Activated CD4-positive, alpha-beta T cell treated with anti-CD3 and anti-CD28 coated beads for 4 hours (primary cell): Measurements from ENCODE around the gene HSD3B7.
A peak's percentile ranks its signal among the peaks of the same experiment; 100 is the strongest.

Source experiments
- DNase-seq, 2 donors: peaks; one replicate each; pipeline ENCODE4 v3.0.0-alpha.2; 2020

The HSD3B7 gene

DNA sequence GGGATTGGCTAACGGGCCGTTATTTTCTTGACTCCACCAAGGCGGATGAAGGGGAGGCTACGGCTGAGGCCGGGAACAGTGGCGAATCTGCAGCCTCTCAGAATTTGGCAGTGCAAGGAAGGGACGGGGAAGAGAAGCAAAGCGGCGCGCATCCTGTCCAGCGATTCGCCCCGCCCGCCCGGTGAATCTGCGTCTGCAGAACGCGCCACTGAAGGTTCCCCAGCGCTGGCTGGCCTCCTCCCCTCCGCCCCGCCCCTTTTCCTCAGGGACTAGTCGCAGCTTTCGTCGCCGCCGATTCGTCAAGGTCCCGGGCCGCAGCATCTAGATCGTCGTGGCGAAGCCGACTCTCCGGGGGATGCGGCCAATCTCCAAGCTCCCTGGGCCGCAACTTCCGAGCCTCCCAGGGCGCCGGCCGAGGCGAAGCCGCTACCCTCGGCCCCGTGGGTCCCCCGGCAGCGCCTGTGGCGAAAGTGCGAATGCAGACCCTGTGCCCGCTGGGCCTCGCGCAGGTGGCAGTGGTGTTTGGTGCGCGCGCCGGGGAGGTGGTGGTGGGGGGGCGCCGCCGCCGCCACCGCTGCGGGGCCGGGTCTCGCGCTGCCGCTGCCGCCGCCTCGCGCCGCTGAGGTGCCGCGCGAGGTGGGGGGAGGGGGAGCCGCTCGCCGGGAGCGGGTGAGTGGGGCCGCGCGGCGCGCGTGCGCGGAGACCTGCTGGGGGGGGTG, 27.4 kb upstream of the HSD3B7 start, which contains the start of gene SETD1A:
Gene SETD1A (plus strand): TSS at position 299 of the 719 bp plus-strand sequence. CDS start 978 bp downstream, outside the sequence.
- DNase-seq: peak; percentile 97 to 99

DNA sequence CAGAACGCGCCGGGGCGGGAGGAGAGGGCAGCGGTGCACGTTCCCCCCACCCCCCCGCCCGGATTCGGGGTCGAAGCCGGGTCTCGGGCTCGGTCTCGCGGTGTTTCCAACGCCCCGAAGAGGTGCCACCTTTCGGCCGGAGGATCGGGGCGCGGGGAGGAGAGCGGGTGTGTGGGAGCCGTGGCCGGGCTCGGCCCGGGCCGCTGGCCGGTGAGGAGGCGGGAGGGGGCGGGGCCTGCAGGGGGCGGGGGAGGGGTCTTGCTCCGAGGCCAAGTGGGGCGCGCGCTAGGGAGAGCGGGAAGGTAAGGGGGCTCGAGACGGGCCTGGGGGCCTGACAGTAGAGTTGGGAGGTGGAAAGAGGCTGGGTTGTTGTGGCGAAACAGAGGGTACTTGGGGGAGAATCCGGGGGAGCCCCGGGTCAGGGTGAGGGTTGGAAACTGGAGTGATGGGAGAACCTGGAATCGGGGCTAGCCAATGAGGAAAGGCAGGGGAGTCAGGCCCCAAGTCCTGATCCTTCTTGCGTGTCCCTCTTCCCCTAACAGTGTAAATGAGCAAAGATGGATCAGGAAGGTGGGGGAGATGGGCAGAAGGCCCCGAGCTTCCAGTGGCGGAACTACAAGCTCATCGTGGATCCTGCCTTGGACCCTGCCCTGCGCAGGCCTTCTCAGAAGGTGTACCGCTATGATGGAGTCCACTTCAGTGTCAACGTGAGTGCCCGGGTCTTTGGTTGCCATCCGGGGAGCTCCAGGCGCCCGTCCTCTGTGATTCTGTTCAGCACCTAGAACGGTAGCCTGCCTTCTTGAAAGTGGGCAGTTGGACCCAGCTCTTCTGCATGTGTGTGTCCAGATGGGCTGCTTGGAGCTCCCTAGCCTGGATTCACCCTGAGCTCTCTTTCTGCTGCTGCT, 26.6 kb upstream of the HSD3B7 start:
- DNase-seq: peak in 1 of 2 donors; percentile 60

DNA sequence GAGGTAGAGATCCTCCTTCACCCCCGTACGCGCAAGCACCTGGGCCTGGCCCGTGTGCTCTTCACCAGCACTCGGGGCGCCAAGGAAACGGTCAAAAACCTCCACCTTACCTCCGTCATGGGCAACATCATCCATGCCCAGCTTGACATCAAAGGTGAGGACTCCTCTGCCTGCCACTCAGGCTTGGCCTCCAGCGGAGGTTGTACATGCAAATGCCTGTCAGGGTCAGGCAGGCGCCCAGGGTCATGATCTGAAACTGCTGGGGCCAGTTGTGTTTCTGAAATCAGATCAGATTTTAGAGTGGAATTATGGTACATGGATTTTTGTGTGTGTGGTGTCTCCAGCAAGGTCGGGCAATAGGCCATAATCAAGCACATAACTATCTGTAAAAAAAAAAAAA, 23.6 kb upstream of the HSD3B7 start:
- DNase-seq: no peak

DNA sequence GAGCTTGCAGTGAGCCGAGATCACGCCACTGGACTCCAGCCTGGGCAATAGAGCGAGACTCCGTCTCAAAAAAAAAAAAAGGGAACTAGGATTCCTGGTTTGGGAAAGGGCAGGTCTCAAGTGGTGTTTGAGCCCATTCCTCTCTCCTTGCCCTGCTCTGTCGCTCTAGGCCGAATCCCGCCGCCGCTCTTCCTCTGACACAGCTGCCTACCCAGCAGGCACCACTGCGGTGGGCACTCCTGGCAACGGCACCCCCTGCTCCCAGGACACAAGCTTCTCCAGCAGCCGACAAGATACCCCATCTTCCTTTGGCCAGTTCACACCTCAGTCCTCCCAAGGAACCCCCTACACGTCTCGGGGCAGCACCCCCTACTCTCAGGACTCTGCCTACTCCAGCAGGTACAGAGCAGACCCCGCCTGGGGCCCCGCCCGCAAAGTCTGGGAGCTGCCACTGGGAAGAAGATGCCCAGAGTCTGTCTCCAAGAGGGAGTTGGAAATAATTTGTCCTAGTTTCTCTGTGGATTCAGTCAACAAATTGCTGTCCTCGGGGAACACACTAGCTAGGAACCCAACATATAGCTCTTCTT, 21.0 kb upstream of the HSD3B7 start:
- DNase-seq: no peak

DNA sequence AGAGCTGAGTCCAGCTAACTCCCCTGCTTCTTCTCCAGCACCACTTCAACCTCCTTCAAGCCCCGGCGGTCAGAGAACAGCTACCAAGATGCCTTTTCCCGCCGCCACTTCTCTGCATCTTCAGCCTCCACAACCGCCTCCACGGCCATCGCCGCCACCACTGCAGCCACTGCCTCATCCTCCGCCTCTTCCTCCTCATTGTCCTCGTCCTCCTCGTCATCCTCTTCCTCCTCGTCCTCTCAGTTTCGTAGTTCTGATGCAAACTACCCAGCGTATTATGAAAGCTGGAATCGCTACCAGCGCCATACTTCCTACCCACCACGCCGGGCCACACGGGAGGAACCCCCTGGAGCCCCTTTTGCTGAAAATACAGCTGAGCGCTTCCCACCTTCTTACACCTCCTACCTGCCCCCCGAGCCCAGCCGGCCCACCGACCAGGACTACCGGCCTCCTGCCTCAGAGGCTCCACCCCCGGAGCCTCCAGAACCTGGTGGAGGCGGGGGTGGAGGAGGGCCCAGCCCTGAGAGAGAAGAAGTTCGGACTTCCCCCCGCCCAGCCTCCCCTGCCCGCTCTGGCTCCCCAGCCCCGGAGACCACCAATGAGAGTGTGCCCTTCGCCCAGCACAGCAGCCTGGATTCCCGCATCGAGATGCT, 20.3 kb upstream of the HSD3B7 start:
- DNase-seq: no peak

DNA sequence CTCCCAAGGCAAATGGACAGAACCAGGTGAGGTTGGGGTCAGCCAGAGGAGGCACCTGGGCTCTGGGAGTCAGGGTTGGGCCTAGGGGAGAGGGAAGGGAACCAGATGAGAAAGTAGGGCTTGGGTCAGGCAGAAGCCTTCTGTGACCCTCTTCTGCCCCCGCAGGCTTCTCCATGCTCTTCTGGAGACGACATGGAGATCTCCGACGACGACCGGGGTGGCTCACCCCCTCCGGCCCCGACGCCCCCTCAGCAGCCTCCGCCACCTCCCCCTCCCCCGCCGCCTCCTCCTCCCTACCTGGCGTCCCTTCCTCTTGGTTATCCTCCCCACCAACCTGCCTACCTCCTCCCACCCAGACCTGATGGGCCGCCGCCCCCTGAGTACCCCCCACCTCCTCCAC, 19.6 kb upstream of the HSD3B7 start:
- DNase-seq: no peak

DNA sequence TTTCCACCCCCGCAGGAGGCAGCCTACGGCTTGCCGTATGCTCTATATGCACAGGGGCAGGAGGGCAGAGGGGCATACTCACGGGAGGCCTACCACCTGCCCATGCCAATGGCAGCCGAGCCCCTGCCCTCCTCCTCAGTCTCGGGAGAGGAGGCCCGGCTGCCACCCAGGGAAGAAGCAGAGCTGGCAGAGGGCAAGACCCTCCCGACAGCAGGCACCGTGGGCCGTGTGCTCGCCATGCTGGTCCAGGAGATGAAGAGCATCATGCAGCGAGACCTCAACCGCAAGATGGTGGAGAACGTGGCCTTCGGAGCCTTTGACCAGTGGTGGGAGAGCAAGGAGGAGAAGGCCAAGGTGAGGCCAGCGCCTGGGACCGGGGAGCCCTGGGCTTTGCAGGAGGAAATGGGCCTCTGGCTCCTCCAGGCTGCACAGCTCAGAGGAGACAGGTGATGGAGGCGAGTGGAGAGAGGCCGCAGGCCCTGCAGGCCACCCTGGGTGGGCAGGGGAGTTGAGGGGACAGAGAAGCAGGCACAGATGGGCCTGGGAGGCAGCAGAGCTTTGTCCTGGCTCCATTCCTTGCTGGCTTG, 18.9 kb upstream of the HSD3B7 start:
- DNase-seq: no peak

DNA sequence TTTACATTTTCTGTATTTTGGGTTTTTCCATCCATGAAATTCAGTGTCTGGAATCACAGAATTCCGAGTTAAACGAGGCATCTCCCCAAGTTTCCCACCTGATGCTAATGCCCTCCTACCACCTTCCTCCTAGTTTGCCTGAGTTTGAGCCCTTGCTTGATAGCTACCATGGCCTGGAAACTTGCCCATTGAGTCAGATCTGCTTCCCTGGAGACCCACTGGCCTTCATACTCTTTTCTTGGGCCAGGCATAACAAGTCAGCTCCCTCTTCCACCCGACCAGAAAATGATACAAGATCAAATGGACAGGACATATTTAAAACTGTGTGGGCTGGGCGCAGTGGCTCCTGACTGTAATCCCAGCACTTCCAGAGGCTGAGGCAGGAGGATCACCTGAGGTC, 17.2 kb upstream of the HSD3B7 start:
- DNase-seq: no peak

DNA sequence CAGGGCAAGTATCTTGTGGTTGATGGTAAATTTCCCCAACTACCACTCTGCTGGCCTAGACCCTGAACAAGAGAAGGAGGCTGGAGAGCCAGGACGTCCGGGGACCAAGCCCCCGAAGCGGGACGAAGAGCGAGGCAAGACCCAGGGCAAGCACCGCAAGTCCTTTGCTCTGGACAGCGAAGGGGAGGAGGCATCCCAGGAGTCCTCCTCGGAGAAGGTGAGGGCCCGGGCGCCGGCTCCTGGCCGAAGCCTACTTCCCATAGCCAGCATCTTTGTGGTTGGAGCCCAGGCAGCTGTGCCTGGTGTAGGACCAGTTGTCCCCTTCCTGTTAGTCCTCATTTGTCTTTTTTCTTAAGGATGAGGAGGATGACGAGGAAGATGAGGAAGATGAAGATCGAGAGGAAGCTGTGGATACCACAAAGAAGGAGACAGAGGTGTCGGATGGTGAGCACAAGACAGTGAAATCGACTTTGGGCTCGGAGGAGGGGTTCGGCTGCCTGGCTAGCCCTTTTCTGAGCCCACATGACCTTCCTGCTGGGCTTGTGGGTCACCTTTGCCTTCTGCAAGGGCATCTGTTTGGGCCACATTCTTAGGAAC, 15.7 kb upstream of the HSD3B7 start:
- DNase-seq: no peak

DNA sequence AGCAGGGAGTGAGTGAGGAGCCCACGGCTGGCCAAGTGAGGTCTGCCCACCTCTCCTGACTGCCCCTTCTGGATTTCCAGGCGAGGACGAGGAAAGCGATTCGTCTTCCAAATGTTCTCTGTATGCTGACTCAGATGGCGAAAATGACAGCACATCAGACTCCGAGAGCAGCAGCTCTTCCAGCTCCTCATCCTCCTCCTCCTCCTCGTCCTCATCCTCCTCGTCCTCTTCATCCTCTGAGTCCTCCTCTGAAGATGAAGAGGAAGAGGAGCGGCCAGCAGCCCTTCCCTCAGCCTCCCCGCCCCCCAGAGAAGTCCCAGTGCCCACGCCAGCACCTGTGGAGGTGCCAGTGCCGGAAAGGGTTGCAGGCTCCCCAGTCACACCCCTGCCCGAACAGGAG, 13.7 kb upstream of the HSD3B7 start:
- no peak for DNase-seq

DNA sequence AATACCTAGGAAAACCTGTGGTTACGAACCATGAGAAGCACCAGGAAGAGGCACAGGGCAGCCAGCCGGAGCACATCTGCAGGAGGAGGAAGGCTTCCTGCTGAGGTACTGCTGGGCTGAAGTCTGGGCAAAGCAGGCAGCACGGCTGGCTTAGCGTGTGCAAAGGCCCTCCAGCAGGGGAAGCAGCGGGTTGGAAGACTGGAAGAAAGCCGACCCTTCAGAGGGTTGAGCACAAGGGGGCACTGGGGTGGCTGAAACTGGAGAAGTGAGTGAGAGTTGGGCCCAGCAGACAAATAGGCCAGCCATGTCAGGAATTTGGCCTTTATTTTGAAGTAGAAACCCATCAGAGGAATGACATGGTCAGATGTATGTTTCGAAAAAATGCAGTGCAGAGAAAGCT, 12.1 kb upstream of the HSD3B7 start:
- no peak for DNase-seq

DNA sequence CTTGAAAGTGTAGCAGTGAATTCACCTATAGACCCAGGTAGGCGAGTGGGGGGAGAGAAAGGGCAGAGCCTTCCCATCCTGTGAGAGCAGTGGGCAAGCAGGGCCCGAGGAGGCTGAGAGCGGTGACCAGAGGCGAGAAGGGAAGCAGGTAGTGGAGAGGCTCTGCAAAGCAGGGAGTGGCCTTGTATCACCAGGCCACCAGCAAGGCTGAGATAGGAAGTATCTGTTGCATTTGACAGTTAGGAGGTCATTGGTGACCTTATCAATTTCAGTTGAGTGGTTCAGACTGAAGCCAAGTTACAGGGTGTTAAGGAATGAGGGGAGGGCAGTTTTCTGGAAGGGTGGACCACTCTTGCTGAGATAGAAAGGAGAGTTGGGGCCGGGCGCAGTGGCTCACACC, 10.7 kb upstream of the HSD3B7 start:
- no peak for DNase-seq

DNA sequence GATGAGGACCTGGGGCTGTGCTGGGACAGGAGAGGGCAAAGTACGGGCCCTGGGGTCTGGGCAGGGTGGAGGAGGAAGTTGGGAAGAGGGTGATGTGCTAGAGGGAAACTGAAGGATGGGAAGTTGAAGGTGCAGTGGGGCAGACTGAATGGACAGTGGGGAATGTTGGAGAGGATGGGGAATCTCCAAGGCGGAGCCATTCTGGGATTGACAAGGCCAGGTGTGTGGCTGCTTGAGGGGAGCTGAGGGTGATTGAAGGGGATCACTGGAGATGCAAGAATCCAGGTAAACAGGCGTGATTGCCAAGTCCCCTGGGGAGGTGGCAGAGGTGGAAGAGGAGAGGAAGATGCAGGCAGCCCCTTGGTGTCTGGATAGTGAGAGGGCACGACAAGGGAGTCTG, 8.5 kb upstream of the HSD3B7 start:
- no peak for DNase-seq

DNA sequence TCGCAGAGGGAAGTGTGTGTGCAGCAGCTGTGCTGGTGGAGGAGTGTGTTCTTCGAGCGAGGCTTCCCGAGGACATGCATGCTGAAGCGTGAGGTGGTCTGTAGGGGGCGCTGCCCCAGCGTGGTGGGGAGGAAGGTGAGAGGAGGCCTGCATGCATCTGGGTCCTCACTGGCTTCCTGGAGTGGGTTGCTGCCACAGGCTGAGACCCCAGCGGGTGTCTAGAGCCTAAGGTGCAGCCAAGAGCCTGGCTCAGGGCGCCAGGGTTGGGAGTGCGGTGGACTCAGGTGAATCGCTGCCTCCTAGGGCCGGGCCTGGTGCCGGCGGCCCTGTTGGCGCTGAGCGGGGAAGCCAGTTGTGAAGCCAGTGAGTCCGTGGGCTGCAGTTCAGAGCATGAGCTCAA, 7.5 kb upstream of the HSD3B7 start:
- DNase-seq: no peak

DNA sequence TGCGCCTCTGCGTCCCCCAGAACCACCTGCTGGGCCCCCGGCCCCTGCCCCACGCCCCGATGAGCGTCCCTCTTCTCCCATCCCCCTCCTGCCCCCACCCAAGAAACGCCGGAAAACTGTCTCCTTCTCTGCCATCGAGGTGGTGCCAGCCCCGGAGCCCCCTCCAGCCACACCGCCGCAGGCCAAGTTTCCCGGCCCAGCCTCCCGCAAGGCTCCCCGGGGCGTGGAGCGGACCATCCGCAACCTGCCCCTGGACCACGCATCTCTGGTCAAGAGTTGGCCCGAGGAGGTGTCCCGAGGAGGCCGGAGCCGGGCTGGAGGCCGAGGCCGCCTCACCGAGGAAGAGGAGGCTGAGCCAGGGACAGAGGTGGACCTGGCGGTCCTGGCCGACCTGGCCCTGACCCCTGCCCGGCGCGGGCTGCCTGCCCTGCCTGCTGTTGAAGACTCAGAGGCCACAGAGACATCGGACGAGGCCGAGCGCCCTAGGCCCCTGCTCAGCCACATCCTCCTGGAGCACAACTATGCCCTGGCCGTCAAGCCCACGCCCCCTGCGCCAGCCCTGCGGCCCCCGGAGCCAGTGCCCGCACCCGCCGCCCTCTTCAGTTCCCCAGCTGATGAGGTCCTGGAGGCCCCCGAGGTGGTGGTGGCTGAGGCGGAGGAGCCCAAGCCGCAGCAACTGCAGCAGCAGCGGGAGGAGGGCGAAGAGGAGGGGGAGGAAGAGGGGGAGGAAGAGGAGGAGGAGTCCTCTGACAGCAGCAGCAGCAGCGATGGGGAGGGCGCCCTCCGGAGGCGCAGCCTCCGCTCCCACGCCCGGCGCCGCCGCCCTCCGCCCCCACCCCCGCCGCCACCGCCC, 5.6 kb upstream of the HSD3B7 start:
- no peak for DNase-seq

DNA sequence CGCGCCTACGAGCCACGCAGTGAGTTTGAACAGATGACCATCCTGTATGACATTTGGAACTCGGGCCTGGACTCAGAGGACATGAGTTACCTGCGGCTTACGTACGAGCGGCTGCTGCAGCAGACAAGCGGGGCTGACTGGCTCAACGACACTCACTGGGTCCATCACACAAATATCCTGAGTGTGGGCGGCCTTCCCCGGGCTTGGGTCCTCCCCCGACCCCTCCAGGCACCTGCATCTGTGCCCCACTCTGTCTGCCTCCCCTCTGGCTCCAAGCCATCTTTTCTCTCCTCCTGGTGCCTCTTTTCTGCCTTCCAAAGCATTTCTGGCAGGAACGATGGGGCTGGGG, 5.0 kb upstream of the HSD3B7 start:
- DNase-seq: no peak

DNA sequence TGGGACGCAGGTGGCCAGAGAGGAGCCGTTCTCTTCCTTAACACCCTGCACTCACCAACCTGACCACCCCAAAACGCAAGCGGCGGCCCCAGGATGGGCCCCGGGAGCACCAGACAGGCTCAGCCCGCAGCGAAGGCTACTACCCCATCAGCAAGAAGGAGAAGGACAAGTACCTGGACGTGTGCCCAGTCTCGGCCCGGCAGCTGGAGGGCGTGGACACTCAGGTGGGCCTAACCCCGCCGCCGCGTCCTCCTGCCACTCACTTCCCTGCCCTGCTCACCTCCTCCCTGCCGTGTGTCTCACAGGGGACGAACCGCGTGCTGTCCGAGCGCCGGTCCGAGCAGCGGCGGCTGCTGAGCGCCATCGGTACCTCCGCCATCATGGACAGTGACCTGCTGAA, 4.6 kb upstream of the HSD3B7 start:
- DNase-seq: no peak

DNA sequence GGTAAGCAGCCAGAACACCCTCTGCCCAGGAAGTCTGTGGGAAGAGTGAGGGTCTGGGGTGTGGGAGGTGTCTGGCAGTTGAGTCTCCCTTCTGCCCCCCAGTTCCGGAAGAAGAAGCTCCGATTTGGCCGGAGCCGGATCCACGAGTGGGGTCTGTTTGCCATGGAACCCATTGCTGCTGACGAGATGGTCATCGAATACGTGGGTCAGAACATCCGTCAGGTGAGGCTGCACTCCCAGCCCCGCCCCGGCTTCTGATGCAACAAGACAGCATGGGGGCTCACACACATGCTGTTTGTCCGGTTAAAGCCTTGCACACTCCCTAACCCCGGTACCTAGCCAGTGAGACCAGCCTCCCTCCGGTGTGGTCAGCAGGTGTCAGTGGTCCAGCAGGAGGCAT, 4.0 kb upstream of the HSD3B7 start:
- no peak for DNase-seq

DNA sequence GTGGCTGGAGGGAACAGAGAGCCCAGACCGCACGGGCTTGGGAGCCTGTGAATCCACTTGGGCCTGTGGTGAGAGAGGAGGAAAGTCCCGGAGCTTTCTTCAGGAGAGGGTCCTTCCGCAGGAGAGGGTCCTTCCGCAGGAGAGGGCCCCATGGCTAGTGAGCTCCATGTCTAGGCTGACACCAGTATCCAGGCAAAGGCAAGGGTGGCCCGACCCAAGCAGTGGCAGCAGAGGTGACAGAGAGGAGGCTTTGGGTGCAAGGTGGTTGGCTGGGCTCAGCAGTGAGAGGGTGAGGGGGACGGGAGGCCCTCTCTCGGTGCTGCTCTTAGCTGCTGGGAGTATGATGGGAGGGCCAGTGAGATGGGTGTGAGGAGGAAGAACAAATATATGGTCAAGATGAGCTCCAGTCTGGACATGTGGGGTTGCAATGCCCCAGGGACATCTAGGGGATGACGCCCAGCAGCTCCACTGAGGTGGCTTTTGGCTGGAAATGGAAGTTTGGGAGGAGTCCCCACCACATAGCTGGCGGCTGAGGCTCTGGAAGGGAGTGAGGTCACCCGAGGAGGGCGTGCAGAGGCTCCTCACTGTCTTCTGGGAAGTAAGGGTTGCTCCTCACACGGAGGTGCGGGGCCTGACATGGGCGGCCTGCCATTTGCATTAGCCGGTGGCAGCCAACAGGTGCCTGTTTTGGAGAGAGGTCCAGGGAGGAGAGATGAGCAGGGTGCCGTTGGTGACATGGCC, 2.3 kb upstream of the HSD3B7 start:
- DNase-seq: no peak

DNA sequence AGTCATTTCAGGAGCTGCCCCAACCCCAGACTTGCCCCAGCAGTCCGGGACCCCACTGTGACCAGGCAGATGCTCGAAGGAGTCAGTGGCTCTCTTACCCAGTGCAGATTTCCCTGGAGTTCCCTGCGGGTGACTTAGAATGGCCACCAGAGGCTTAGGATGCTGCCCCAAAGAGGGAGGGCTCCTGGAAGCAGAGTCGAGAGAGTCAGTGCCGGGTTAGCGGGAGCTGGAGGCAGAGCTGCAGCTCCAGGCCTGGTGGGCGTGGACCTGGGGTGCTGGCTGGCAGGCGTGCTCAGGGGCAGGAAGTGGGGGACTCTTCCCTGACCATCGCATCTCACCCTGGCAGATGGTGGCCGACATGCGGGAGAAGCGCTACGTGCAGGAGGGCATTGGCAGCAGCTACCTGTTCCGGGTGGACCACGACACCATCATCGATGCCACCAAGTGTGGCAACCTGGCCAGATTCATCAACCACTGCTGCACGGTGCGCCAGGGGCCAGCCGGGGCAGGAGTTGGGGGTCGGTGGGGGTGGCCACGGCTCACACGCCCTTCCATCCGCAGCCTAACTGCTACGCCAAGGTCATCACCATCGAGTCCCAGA, 1.6 kb upstream of the HSD3B7 start:
- no peak for DNase-seq
